GM21367 (cell line): Measurements from ENCODE around the gene ALG1L2.
"Not testable (repeated sequence)": the region's sequence is repeated elsewhere in the genome, so short reads cannot be mapped to it uniquely, and the experiment has no call there.

Experiments used
- ATAC-seq: cut with Tn5 transposase; IDR thresholded peaks from one replicate; pipeline ENCODE4 v1.9.1; 2021; ENCODE audit not compliant: unreplicated experiment

The ALG1L2 gene

GRCh38 chr3:130093741-130094391, 12.2 kb downstream of the ALG1L2 start:
- peak; percentile 49 for ATAC-seq

- not testable (repeated sequence) for ATAC-seq
These were observed 12.9 kb downstream of the ALG1L2 start for GRCh38 chr3:130094491-130094941.

GRCh38 chr3:130095858-130096257, 14.2 kb downstream of the ALG1L2 start:
- not testable (repeated sequence) for ATAC-seq

GRCh38 chr3:130097096-130097495, 15.5 kb downstream of the ALG1L2 start:
- ATAC-seq = not testable (repeated sequence)

- ATAC-seq = not testable (repeated sequence)
These were observed 16.3 kb downstream of the ALG1L2 start for GRCh38 chr3:130097690-130098638.

GRCh38 chr3:130098639-130099385, 17.2 kb downstream of the ALG1L2 start:
- ATAC-seq = not testable (repeated sequence)

GRCh38 chr3:130102545-130102944, 20.9 kb downstream of the ALG1L2 start:
- not testable (repeated sequence) for ATAC-seq

GRCh38 chr3:130104191-130104590, 22.6 kb downstream of the ALG1L2 start:
- ATAC-seq = not testable (repeated sequence)

- ATAC-seq = not testable (repeated sequence)
These were observed 25.8 kb downstream of the ALG1L2 start for GRCh38 chr3:130107333-130107995.

GRCh38 chr3:130108836-130109585, 27.4 kb downstream of the ALG1L2 start:
- not testable (repeated sequence) for ATAC-seq

- not testable (repeated sequence) for ATAC-seq
These were observed 28.9 kb downstream of the ALG1L2 start for GRCh38 chr3:130110386-130111169.

- ATAC-seq = peak; percentile 100
These were observed 29.7 kb downstream of the ALG1L2 start for GRCh38 chr3:130111185-130111864.

GRCh38 chr3:130111865-130112747, 30.5 kb downstream of the ALG1L2 start:
- ATAC-seq = peak; percentile 32

- ATAC-seq = not testable (repeated sequence)
These were observed 31.1 kb downstream of the ALG1L2 start for GRCh38 chr3:130112748-130113073.

- ATAC-seq = not testable (repeated sequence)
These were observed 33.8 kb downstream of the ALG1L2 start for GRCh38 chr3:130115400-130115799.

- no peak for ATAC-seq
These were observed 36.3 kb downstream of the ALG1L2 start for GRCh38 chr3:130117933-130118332.

GRCh38 chr3:130119824-130120223, 38.2 kb downstream of the ALG1L2 start:
- not testable (repeated sequence) for ATAC-seq

GRCh38 chr3:130120291-130120690, 38.7 kb downstream of the ALG1L2 start:
- ATAC-seq = not testable (repeated sequence)
